ENCODE results near the gene ANO2.

ANO2 gene

DNA sequence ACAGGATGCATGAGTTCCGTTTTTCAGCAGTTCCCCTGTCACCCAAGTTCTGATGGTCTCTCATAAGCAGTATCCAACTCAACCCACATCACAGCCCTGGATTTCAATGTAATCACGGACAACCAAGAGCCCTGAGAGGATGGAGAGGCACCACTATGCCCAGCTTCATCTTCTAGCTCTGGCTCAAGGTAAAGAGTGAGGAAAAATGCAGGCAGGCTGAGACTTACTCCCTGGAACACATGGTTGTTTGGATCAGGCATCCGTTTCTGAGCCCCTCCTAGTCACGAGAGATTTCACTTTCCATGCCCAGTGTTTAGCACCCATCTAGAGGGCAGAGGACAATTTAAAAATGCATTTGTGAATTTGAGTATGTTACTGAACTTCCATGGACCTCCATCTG is 45.0 kb downstream of the ANO2 start:
- TF ChIP-seq CSRNP3 (CRISPR knock-in tag; IDR thresholded peaks at IDR 0.05) (no peak), OSR1 (CRISPR knock-in tag; IDR thresholded peaks at IDR 0.05) (no peak), PPARA (CRISPR knock-in tag; IDR thresholded peaks at IDR 0.05; ENCODE audit: borderline replicate concordance) (no peak)
- ATAC-seq, result no peak

- ATAC-seq, result no peak
- no peak for TF ChIP-seq SNAI2 (CRISPR knock-in tag; IDR thresholded peaks at IDR 0.05)
- no peak for TF ChIP-seq ESRRG (CRISPR knock-in tag; IDR thresholded peaks at IDR 0.05)
- TF ChIP-seq, protein P1, sequence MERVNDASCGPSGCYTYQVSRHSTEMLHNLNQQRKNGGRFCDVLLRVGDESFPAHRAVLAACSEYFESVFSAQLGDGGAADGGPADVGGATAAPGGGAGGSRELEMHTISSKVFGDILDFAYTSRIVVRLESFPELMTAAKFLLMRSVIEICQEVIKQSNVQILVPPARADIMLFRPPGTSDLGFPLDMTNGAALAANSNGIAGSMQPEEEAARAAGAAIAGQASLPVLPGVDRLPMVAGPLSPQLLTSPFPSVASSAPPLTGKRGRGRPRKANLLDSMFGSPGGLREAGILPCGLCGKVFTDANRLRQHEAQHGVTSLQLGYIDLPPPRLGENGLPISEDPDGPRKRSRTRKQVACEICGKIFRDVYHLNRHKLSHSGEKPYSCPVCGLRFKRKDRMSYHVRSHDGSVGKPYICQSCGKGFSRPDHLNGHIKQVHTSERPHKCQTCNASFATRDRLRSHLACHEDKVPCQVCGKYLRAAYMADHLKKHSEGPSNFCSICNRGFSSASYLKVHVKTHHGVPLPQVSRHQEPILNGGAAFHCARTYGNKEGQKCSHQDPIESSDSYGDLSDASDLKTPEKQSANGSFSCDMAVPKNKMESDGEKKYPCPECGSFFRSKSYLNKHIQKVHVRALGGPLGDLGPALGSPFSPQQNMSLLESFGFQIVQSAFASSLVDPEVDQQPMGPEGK (CRISPR knock-in tag; IDR thresholded peaks at IDR 0.05; ENCODE audit: borderline replicate concordance), result no peak
- TF ChIP-seq POU6F1 (CRISPR knock-in tag; IDR thresholded peaks at IDR 0.05; ENCODE audit: borderline replicate concordance, low read depth), result no peak
- no peak for TF ChIP-seq RARB (CRISPR knock-in tag; IDR thresholded peaks at IDR 0.05)
- no peak for TF ChIP-seq TOX (CRISPR knock-in tag; IDR thresholded peaks at IDR 0.05; ENCODE audit: borderline replicate concordance)
Measured at GRCh38 chr12:5899675-5900074, 45.4 kb downstream of the ANO2 start.

DNA sequence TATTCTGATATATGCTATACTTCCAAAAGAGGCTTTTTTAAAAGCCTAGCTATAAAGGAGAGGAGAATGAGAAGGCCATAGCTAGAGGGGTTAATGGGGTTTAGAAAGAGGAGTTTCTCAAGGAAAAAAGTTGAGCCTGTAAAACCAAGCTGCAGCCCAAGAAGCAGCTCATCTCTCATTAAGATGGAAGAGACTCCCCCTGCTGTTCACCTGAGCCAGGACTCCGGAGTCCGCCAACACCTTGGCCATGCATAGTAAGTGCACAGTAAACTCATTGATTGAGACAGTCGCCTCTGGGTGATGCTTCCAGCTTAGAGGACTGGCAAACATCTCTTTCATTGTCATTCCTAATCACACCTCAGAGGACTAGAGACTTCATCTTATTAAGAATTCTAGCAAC is 46.2 kb downstream of the ANO2 start:
- no peak for ATAC-seq

More for the DNA sequence above, 46.2 kb downstream of the ANO2 start:
- TF ChIP-seq ZC3H10 (CRISPR knock-in tag; IDR thresholded peaks at IDR 0.05), result no peak
- no peak for TF ChIP-seq SNAI2 (CRISPR knock-in tag; IDR thresholded peaks at IDR 0.05)
- no peak for TF ChIP-seq RARB (CRISPR knock-in tag; IDR thresholded peaks at IDR 0.05)
- TF ChIP-seq PPARA (CRISPR knock-in tag; IDR thresholded peaks at IDR 0.05; ENCODE audit: borderline replicate concordance), result no peak
- TF ChIP-seq GLIS3 (CRISPR knock-in tag; IDR thresholded peaks at IDR 0.05), result no peak
- no peak for TF ChIP-seq TCF4 (CRISPR knock-in tag; IDR thresholded peaks at IDR 0.05; ENCODE audit: borderline replicate concordance)
- no peak for TF ChIP-seq POU6F1 (CRISPR knock-in tag; IDR thresholded peaks at IDR 0.05; ENCODE audit: borderline replicate concordance, low read depth)
- no peak for TF ChIP-seq ZFP30 (CRISPR knock-in tag; IDR thresholded peaks at IDR 0.05)
- no peak for TF ChIP-seq TOX (CRISPR knock-in tag; IDR thresholded peaks at IDR 0.05; ENCODE audit: borderline replicate concordance)
- TF ChIP-seq ZFP3 (CRISPR knock-in tag; IDR thresholded peaks at IDR 0.05), result no peak
- TF ChIP-seq, protein P1 (CRISPR knock-in tag; IDR thresholded peaks at IDR 0.05; ENCODE audit: borderline replicate concordance), result no peak
- no peak for TF ChIP-seq ZNF565 (CRISPR knock-in tag; conservative IDR thresholded peaks at IDR 0.05; ENCODE audit: low read depth)
- TF ChIP-seq, protein P2, sequence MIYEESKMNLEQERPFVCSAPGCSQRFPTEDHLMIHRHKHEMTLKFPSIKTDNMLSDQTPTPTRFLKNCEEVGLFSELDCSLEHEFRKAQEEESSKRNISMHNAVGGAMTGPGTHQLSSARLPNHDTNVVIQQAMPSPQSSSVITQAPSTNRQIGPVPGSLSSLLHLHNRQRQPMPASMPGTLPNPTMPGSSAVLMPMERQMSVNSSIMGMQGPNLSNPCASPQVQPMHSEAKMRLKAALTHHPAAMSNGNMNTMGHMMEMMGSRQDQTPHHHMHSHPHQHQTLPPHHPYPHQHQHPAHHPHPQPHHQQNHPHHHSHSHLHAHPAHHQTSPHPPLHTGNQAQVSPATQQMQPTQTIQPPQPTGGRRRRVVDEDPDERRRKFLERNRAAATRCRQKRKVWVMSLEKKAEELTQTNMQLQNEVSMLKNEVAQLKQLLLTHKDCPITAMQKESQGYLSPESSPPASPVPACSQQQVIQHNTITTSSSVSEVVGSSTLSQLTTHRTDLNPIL (CRISPR knock-in tag; IDR thresholded peaks at IDR 0.05; ENCODE audit: low read depth), result no peak
- TF ChIP-seq OSR1 (CRISPR knock-in tag; IDR thresholded peaks at IDR 0.05), result no peak
- TF ChIP-seq ZNF8 (CRISPR knock-in tag; IDR thresholded peaks at IDR 0.05), result no peak
- TF ChIP-seq ESRRG (CRISPR knock-in tag; IDR thresholded peaks at IDR 0.05), result no peak

All from SK-N-SH treated with all-trans-retinoic acid at 6 μM for 48 hours (cell line).